Lung (tissue), 12 donors: Measurements from ENCODE around the gene SMG7. TPM values are rescaled to one million over a fixed set of nuclear protein-coding genes. Genes with fewer than 3 reads are reported as not detected.

ENCODE experiments used
- ATAC-seq: fragments of 200-7000 bp; cut with Tn5 transposase; one replicate; pipeline ENCODE4 v1.9.1; 2020; ENCODE audit warnings: moderate number of reproducible peaks; ENCODE audit not compliant: insufficient read depth, low FRiP score
- DNase-seq, 3 donors: peaks; one replicate each; pipeline ENCODE4 v3.0.0-alpha.2; 2013 to 2017
- H3K27ac ChIP-seq, 2 donors: one replicate each; pipeline ENCODE4 v1.5.1; 2013; ENCODE audit warnings: mild to moderate bottlenecking in 2 of 2, moderate library complexity in 2 of 2, control low read depth in 1 of 2, inconsistent platforms in 1 of 2, low read depth in 1 of 2, low read length in 1 of 2
- H3K27me3 ChIP-seq, 3 donors: one replicate each; pipeline ENCODE4 v1.5.1; 2013; ENCODE audit warnings: low read length in 2 of 3; ENCODE audit not compliant: control insufficient read depth in 3 of 3, insufficient read depth in 3 of 3
- H3K36me3 ChIP-seq, 4 donors: one replicate each; pipeline ENCODE4 v1.5.1; 2013; ENCODE audit warnings: low read length in 4 of 4, mild to moderate bottlenecking in 1 of 4, moderate library complexity in 1 of 4; ENCODE audit not compliant: control insufficient read depth in 4 of 4, insufficient read depth in 4 of 4
- H3K4me1 ChIP-seq, 5 donors: one replicate each; pipeline ENCODE4 v1.5.1; 2013; ENCODE audit warnings: low read length in 5 of 5, mild to moderate bottlenecking in 2 of 5, moderate library complexity in 1 of 5; ENCODE audit not compliant: control insufficient read depth in 5 of 5, insufficient read depth in 5 of 5
- H3K4me3 ChIP-seq: one replicate; pipeline ENCODE4 v1.5.1; 2013; ENCODE audit warnings: mild to moderate bottlenecking, control low read depth, moderate library complexity
- H3K9ac ChIP-seq, 2 donors: one replicate each; pipeline ENCODE4 v1.5.1; 2013; ENCODE audit warnings: low read length in 2 of 2, control low read depth in 1 of 2; ENCODE audit not compliant: insufficient read depth in 1 of 2
- H3K9me3 ChIP-seq, 4 donors: one replicate each; pipeline ENCODE4 v1.5.1; 2013; ENCODE audit warnings: low read length in 3 of 4, mild to moderate bottlenecking in 1 of 4, moderate library complexity in 1 of 4; ENCODE audit not compliant: control insufficient read depth in 4 of 4, insufficient read depth in 3 of 4
- whole genome bisulfite sequencing, 2 donors: extraction: QIAGEN DNeasy Blood & Tissue Kit; methylation state at CpG; one replicate each; pipeline ENCODE4 v1.1.7; 2013; 5-methylcytosine and 5-hydroxymethylcytosine counted together
- polyA plus RNA-seq, 2 donors: library from polyadenylated mRNA; stranded (reverse); fragments of 200-250 nt; gene quantifications; one replicate each; pipeline ENCODE4 v1.2.1, GENCODE V29; 2013
- total RNA-seq, 2 donors: library from RNA; depleted of rRNA in 1 of 2; stranded (reverse); fragments of >200 nt in 1 of 2; gene quantifications; one replicate each; pipeline ENCODE4 v1.2.1, GENCODE V29; 2014 to 2021
- TF ChIP-seq, protein P1 (sequence below): IDR thresholded peaks from 2 replicates; pipeline ENCODE4 v1.5.1; 2012; ENCODE audit warnings: mild to moderate bottlenecking; ENCODE audit errors: control extremely low read depth, extremely low read depth
- donor health status: control.
- donor health status: control.
- donor health status: Bipolar disorder and iron deficiency.
- donor health status: healthy.
- donor health status: DM: yes; HTN: yes; CAD: no.

SMG7 gene
- total and polyA plus RNA-seq, 4 donors = 17.4 to 86.6 (median 45.6) TPM

DNA sequence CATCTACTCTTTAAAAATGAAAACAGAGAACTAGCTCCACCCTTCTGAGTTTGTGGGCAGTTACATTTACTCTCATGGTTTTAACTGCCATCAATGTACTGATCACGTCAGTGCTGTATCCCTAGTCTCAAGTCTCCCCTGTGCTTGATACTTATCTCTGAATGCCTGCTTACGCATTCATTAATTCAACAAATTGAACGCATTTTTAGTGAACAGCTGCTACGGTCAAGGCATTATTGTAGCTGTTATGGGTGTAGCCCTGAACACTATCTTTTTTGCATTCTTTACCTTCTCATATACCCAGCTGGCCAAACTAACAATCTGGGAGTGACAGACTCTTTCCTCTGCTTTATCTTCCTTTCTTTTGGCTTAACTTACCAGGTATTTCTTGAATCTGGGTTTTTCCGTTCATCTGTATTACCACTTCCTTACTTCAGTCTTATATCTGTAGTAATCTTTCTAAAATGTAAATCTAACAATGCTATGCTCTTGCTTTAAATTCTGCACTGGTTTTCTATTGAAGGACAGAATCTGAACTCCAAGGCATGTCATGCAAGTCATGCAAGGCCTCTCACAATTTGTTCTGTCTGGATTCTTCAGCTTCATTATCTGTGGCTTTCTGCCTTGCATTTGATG lies 33.3 kb downstream of the SMG7 start:
- Histone ChIP-seq H3K9ac (no peak overlapping the region), H3K36me3 (no peaks in the 10 kb centered on the region), H3K9me3 (no peaks in the 10 kb centered on the region), H3K4me1 (peaks cover 0 to 7% (median 0%) of the 10 kb centered on the region in 5 donors), H3K4me3 (no peak overlapping the region), H3K27me3 (no peaks in the 10 kb centered on the region), H3K27ac (no peak overlapping the region)
- TF ChIP-seq, protein P1, sequence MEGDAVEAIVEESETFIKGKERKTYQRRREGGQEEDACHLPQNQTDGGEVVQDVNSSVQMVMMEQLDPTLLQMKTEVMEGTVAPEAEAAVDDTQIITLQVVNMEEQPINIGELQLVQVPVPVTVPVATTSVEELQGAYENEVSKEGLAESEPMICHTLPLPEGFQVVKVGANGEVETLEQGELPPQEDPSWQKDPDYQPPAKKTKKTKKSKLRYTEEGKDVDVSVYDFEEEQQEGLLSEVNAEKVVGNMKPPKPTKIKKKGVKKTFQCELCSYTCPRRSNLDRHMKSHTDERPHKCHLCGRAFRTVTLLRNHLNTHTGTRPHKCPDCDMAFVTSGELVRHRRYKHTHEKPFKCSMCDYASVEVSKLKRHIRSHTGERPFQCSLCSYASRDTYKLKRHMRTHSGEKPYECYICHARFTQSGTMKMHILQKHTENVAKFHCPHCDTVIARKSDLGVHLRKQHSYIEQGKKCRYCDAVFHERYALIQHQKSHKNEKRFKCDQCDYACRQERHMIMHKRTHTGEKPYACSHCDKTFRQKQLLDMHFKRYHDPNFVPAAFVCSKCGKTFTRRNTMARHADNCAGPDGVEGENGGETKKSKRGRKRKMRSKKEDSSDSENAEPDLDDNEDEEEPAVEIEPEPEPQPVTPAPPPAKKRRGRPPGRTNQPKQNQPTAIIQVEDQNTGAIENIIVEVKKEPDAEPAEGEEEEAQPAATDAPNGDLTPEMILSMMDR = no peak
- 92% methylated on average over 5 of the region's 5 CpGs for WGBS, 2 donors
- DNase-seq (no peak), ATAC-seq (no peak)

DNA sequence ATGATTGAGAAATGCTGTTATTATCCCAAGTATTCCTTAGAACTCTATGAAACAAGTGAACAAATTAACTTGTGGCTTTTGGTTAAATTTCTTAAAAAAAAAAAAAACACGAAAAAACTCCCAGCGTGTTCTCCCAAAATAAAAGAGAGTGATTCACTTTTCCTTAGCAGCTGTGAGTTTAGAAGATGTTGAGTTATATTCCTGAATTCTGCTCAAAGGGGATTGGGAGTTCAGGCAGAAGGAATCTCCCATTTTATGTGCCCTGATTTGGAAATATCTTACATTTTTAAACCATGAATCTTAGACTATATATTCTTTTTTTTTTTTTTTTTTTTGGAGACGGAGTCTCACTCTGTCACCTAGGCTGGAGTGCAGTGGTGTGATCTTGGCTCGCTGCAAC lies 34.3 kb downstream of the SMG7 start:
- no peak overlapping the region for H3K27ac ChIP-seq
- 91 to 92% methylated on average over 4 of the region's 4 CpGs for WGBS, 2 donors

DNA sequence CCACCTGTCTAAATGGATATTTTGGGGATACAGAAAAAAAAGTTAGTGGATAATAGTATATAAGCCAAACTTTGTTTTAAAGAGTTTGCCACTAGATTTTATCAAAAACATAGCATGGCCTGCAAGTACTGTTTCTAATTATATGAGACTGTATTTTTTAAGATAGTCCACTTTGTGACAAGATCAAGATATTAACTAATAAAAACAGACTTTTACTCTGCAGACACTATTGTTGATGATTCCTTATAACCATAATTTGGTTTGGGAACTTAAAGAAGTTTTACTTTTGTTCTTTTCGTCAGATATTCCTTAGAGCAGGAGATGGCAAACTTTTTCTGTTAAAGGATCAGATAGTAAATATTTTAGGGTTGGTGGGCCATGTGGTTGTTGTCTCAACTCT lies 36.4 kb downstream of the SMG7 start:
- Histone ChIP-seq H3K9me3 (no peaks in the 10 kb centered on the region), H3K27ac (no peak overlapping the region), H3K4me3 (no peak overlapping the region), H3K36me3 (no peaks in the 10 kb centered on the region), H3K9ac (no peak overlapping the region), H3K4me1 (peaks cover 0 to 6% (median 0%) of the 10 kb centered on the region in 5 donors), H3K27me3 (no peaks in the 10 kb centered on the region)
- TF ChIP-seq, protein P1 = no peak
- no peak for ATAC-seq
- DNase-seq = no peak
- 85 to 86% methylated on average over 1 of the region's 1 CpG for WGBS, 2 donors

More for the DNA sequence above, 34.3 kb downstream of the SMG7 start:
- H3K36me3 ChIP-seq = no peaks in the 10 kb centered on the region
- peaks cover 0 to 3% (median 0%) of the 10 kb centered on the region in 5 donors for H3K4me1 ChIP-seq
- no peak overlapping the region for H3K4me3 ChIP-seq
- TF ChIP-seq, protein P1 = no peak
- ATAC-seq = no peak
- no peak for DNase-seq
- no peaks in the 10 kb centered on the region for H3K9me3 ChIP-seq
- no peaks in the 10 kb centered on the region for H3K27me3 ChIP-seq
- no peak overlapping the region for H3K9ac ChIP-seq

DNA sequence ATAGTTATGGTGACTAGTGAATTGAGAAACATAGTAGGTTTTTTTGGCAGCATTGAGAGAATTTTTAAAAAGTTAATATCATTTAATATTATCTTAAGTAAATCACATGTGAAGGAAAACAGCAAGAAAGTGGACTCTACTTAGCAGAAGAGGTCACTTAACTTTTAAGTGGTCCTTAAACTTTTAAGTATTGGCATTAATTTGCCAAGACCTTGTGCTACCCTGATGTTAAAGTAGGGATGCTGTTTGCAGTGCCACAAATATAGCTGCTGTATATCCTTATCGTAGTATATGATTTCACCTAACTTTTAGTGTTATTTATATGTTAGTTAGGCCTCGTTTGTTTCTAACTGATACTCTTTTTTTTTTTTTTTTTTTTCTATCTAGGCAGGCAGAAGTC lies 40.2 kb downstream of the SMG7 start:
- Histone ChIP-seq H3K36me3 (peaks cover 0 to 4% (median 3%) of the 10 kb centered on the region in 4 donors), H3K27ac (no peak overlapping the region), H3K4me3 (no peak overlapping the region), H3K9ac (no peak overlapping the region), H3K9me3 (no peaks in the 10 kb centered on the region), H3K4me1 (peaks cover 0 to 3% (median 0%) of the 10 kb centered on the region in 5 donors), H3K27me3 (no peaks in the 10 kb centered on the region)
- DNase-seq (peak in 2 of 3 donors; percentile 17 to 59), ATAC-seq (no peak)
- 77 to 80% methylated on average over 2 of the region's 2 CpGs for WGBS, 2 donors
- TF ChIP-seq, protein P1 = no peak
